ENCODE measurements around the gene CROCC2.

CROCC2 gene

DNA sequence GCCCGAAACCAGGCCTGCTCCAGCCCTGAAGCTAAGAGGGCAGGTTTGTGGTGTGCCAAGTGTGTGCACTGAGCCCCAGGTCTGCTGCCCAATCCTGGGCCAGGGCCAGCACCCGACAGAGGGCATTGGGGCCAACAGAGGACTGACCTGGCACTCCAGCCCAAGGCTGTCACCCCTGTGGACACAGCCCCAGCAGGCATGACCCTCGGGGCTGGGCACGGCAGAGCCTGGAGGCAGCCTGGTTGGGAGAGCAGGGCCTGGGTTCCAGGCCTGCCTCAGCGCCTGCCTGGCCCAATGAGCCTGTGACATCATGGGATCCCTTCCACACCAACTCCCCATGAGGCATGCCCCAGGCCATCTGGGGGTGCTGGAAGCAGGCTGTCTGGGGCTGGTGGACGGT, 81.5 kb downstream of the CROCC2 start:
- no peak for DNase-seq (ENCODE audit: low read depth in 2 of 2)

DNA sequence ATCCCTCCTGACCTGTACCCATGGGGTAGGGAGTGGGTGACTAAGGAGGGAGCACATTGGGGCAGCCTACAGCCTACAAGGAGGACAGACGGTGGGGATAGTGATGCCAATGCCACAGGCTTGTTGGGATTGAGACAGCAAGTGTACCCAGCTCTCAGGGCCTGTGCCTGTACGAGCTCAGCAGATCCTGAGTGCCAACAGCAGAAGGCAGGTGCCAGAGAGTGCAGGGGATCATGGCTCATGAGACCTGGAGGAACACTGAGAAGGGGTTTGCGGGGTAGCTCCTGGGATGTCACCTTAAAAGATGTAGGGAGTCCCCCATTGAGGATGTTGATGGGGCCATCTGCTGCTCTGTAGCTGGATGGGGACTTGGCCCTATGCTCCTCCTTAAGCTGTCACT, 82.0 kb downstream of the CROCC2 start:
- DNase-seq (ENCODE audit: low read depth in 2 of 2): no peak

DNA sequence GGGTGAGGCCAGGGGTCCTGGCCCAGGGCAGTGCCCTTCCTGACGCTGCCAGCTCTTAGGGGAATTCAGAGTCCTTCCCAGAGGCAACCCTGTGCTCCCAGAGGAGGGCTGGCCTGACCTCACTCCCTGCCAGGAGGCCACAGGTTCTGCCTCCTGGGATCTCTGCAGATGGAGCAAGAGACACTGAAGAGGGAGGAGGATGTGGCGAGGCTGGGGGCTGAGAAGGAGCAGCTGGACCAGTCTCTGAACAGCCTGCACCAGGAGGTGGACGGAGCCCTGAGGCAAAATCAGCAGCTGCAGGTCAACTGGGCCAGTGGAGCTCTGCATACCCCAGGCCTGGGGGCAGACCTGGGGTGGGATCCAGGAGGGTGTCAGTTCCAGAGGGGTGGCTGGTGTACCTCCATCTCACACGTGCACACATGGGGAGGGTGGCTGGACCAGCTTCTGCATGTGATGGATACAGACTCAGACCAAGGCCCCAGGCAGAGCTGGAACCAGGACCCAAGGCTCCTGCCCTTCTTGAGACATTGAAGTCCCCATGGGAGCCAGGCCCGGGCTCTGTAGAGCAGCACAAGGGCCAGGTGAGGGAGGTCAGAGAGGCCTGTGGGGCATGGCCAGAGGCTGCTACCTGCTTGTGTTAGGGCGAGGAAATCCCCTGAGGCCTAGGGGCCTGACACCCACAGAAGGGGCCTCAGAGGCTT, 82.6 kb downstream of the CROCC2 start:
- DNase-seq (ENCODE audit: low read depth in 2 of 2): no peak

DNA sequence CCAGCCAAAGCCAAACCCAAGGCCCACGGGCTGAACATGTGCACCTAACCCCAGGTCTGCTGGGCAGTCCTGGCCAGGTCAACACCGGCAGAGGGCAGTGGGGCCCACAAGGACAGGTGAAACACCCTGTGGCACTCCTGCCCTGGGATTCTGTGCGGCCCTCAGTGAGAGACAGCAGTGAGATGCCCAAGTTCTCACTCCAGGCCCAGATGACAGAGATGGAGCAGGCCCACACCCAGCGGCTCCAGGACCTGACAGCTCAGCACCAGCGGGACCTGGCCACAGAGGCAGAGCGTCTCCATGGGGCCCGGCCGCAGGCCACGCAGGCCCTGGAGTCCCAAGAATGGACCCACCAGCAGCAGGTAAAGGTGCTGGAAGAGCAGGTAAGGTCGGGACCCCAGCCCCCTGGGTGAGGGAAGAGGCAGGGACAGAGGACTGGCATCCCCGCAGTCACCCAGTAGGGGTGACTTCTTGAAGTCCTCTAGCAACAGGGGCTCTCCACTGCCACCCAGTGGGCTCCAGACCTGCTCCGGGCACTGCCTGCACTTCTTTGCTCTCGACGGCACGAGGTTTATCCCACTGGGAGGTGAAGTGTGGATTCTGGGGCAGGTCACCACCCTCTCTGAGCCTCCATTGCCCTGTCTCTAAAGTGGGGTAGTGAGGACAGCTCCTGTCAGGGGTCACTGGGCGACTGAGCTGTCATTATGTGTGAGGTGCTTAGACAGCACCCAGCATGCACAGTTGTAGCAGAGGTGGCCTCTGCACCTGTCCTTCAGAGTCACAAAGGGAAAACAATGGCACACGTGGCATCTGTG, 83.5 kb downstream of the CROCC2 start:
- DNase-seq (ENCODE audit: low read depth in 2 of 2): no peak

DNA sequence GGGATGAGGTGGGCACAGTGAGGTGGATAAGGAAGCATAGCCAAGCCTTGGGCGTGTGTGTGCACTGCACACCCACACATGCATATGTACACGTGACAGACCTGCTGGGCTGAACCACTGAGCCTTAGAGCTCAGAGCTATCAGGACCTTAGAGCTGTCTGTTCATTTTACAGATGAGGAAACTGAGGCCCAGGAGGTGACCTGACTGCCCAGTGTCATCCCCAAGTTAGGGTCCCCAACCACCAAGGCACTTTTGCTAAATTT, 84.1 kb downstream of the CROCC2 start:
- no peak for DNase-seq (ENCODE audit: low read depth in 2 of 2)

DNA sequence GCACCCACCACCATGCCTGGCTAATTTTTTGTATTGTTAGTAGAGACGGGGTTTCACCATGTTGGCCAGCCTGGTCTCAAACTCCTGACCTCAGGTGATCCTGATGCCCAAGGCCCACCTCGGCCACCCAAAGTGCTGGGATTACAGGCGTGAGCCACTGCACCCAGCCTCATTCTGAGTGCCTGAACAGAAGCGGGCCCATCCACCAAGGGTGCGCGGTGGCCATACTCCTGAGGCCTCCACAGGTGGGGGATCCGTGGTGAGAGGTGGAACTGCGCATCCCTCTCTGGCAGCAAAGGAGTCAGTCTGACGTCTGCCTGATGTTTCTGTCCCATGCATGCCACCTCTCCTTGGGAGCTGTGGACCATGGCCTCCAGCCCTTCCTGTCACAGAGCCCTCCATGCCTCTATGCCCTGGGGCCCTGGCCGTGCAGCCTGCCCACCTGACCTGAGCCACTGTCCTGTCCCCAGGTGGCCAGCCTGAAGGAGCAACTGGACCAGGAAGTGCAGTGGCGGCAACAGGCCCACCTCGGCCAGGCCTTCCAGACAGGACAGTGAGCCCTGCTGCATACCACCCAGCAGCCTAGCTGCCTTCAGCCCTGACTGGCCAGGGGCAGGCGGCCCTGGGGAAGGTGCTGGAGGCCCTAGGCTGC, 84.7 kb downstream of the CROCC2 start:
- no peak for DNase-seq (ENCODE audit: low read depth in 2 of 2)

DNA sequence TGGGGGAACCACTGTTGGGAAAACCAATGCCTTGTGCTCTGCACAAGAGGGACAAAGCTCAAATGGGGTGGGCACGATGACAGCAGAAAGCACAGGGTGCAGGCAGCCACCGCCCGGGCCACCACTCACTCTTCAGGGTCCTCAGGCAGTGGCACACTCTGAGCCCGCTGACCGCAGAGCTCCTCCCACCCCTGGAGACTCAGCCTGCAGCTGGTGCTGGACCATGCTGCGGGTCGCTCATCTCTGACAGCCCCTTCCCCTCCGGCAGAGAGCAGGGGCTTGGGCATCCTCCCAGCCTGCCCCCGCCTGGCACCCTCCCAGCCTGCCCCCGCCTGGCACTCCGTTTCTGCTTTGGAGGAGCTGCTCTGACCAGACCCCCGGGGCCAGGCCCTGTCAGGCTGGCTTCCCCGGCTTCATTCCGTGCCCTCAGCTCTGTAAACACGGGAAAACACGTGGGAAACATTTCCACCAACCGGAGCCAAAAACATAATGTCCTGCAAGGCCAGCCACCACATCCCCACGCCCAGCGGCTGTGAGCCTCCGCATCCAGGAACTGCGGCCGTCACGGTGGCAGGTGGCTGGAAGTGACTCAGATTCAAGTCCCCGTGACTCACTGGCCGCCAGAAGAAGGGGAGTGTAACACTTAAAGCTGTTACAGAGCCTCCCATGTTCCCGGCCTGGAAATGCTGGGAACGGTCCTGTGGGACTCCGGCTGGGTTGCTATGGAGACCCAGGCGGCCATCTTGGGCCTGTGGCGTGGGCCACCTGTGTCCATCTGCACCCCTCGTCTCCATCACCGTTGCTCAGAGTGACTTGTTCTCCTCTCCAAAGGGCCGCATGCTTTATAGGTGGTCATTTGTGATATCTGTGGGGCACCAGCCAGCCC, 85.5 kb downstream of the CROCC2 start:
- no peak for DNase-seq (ENCODE audit: low read depth in 2 of 2)

DNA sequence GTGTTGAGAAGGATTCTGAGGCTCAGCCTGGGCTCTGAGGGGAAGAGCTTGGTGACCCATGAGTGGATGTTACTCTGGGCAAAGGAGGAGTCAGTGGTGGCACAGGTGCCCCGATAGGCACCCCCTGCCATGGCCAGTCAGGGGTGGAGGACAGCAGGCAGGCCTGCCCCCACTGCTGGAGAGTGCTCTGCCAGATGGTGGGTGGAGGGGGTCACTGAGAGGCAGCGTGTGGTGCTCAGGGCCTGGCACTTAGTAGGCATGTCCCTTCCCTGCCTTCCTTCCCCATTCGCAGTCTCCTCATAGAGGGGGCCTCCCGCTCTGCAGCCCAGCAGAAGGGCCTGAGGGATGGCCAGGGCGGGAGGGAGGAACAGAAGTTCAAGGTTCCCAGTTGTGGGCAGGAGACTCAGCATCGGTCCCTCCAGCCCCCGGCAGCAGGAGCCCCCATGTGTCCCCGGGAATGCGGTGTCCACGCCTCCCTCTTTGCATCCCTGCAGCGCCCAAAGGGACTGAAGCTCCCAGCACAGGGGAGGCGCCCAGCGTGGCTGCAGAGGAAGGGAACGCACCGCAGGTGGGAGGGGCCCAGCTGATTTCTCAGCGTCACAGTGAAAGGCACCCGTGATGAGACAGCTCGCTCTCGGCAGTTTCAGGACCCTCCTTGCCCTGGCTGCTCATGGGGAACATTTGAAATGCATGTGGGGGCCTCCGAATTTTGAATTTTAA, 86.6 kb downstream of the CROCC2 start:
- no peak for DNase-seq (ENCODE audit: low read depth in 2 of 2)

DNA sequence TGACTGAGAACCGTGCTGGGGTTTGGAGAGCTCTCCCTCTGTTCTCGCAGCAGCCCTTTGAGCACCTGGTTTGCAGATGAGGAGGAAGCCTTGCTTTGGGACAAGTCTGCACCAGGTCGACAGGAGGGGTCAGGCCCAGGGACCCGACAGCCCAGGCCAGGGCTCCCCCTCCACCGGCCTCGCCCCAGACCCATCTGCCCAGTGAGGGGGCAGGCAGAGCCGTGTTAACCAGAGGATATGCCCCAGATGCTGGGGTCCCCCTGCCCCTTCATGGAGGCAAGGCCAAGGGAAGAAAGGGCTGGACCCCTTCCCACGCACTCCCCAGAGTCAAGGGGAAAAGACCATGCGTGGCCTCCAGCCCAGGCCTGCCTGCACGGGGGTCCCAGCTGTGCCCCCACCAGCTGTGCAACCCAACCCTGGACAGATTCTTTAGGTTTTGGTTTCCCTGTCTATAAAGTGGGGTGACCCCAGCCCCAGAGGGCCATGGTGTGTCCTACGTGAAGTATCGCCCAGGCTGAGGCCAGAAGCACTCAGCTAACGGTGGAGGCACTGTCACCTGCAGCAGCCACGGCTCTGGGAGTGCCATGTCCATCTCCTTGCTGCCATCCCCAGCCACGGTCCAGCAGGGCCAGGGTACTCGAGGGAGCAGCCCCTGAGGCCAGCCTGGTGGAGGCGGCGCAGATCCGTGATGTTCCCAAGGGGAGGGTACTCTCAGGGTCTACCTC, 87.5 kb downstream of the CROCC2 start:
- DNase-seq (ENCODE audit: low read depth in 2 of 2): no peak

DNA sequence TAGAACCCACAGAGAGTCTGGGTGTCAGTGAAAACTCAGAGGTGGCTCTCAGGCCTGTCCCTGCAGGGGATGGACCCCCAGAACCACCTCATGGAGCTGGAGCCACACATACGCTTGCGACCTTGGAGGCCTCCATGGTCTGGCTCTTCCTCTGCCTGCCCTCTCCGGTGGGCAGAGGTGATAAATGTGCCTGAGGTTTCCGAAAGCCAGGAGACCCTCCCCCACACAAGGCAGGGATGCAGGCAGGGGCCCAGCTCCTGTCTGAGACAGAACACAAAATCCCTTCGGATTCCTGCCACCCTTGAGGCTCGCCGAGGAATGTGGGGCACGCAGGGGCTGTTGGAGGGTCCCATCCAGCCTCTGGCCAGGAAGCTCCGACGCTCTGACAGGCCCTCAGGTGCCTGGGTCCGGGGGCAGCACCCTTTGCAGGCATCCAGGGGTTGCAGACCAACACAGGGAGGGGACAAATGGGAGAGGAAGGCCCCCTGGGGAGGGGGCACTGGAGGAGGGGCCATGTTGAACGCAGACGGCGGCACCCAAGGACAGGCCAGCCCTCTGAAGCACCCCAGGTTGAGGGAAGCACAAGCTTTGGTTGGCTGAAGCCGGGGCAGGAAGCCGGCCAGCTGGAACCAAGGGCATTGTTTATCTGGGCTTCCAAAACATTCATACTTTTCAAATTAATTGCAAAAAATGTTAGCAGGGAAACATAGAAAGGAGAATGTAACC, 88.2 kb downstream of the CROCC2 start:
- no peak for DNase-seq (ENCODE audit: low read depth in 2 of 2)

DNA sequence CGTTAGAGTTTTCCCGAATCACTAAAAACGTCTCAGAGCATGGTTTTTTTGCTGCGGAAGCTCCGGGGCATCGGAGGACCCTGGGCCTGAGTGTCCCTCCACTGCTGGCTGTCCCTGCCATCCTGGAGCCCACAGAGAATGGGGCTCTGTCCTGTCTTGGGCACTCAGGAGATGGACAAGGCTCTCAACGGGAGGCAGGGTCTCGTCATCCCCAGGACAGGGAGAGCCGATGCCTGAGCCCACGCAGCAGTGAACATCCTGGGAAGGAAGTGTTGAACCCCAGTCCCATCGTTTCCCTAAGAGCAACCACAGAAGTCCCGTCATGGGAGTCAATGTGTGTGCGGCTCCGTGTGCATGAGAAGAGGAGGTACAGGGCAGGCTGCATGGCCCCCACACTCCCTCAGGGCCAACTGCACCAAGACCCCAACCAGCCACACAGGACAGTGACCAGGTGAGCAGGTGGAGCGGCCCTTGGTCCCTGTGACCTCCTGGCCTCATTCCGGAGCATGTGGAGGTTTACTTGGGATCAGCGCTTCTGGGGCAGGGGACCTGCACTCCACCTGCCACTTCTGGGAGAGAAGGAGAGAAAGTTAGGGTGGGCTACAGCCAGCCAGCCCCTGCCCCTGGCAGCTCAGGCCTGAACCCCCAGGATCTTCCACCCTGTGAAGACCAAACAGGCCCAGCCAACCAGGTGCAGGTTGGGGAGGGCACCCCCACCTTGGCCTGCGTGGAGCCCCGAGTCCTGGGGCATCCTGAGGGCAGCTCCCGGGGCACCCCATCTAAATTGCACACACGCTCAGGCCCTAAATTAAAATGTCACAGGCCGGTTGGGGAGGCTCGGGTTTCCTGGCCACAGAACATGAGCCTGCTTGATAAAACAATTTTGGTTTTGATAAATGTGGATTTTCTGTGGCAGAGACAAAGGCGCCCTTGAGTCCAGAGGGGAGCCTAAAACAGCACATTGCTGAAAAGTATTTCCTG, 89.2 kb downstream of the CROCC2 start:
- DNase-seq (ENCODE audit: low read depth in 2 of 2): no peak

DNA sequence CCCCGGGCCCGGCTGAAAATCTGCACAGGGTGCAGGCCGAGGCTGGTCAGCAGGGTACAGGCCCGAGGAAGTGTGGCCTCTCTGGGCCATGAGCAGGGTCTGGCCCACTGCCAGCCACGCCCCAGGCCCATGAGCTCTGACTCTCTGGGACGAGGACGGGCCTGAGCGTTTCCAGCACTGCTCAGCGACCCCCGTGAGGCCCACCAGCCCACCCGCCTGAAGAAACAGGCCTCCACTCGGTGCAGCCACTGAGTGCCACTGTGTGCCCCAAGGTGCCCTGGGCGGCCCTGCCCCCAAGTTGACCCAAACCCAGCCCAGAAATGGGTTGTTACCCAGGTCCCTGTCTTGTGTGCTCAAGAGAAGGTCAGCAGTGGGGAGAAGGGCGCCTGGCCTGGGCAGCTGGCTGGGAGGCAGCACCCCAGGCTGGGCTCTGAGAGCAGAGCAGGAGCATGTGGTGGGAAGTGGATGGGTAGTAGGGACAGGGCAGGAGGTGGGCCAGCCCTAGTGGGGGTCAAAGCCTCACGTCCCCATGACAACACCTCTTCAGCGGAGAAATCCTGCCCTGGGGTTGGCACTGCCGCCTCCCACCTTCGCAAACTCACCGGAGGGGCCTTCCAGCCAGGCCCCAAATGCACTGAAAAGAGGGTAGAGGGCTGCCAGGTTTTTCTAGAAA, 90.2 kb downstream of the CROCC2 start:
- DNase-seq (ENCODE audit: low read depth in 2 of 2): no peak

DNA sequence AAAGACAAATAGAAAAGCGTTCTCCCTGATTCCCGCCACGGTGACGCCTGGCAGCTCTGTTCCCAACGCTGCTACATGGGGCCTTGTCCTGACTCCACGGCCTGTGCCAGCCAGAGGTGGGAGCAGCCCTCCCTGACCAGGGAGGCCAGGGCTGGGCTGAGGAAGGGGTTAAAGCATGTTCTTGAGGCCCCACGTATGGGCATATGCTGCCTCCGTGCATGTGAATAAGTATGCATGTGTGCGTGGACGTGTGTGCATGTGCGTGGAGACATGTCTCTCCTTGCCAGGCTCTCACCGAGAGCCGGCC, 90.7 kb downstream of the CROCC2 start:
- DNase-seq (ENCODE audit: low read depth in 2 of 2): no peak

DNA sequence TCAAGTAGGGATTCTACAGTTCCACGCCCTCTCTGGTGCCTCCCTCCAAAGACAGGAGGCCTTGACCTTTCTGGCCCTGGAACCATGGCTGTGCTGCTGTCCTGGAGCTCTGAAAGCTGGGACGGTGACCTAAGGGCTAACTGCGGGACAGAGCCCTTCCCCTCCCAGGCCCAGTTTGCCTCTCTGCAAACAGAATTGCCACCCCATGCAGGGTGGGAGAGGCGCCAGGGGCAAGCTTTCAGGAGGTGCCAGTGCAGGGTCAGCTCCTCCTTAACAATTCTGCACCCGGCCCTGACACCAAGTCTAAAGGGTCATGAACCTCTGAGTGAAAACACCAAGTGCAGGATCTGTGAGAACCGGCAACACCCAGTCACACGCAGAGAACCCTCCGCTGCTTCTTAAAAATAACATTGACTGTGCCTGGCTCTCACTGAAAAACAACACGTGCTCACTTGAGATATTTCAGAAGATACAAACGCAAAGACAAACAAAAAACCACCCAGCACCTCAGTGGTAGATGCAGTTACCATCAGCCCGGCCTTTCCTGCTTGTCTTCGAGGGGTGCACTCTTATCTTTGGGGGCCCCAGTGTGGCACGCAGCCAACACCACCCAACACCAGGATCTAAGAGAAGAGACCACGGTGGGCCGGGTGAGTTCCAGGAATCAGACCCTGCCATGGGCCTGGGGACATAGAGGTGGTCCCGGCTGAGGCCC, 91.2 kb downstream of the CROCC2 start:
- no peak for DNase-seq (ENCODE audit: low read depth in 2 of 2)

DNA sequence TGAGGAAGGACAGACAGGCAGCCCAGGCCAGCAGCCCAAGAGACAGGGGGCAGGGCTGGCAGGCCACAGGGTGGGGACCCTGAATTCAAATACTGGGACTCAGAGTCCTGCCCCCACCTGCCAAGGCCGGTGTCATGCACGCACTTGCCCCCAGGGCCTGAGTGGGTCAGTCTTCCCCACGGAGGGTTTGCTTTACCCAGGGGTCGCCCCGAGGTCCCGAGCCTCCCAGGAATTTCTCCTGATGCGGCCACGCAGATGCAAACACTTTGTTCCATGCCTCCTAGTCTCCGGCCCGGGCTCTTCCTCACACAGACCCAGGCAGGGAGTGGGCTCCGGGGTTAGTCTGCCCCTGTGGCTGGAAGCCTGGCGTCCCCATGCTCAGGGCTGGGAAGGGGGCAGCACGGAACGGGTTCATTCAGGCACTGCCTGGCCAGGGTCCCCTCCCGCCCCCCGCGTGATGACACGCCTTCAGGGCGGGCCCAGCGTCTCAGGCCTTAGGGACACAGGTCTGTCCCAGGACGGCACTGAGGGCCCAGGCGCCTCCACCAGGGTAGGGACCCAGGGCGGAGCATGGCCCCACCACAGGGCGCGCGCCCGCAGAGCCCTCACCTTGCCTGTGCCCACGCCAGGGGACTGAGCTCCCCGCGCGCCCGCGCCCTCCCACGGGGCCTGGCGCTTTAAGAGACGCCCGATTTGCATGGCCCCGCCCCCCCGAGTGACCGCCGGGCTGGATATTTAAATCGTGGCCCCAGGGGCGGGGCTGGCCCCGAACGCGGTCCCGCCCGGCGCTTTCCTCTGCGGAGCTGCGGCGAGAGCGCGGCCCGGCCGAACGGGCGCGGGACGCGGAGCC, 91.9 kb downstream of the CROCC2 start, which contains the start of gene SNED1:
Gene SNED1, plus strand, starts transcription at position 763 of the 850 bp plus-strand sequence. CDS start 220 bp downstream, outside the sequence.
- no peak for DNase-seq (ENCODE audit: low read depth in 2 of 2)

DNA sequence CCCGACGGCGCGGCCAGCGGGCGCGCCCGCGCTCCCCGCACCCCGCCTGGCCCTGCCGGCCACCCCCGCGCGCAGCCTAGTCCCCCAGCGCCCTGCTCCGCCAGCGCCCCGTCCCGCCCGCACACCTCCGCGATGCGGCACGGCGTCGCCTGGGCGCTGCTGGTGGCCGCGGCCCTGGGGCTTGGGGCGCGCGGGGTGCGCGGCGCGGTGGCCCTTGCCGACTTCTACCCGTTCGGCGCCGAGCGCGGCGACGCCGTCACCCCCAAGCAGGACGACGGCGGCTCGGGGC, 92.5 kb downstream of the CROCC2 start:
- no peak for DNase-seq (ENCODE audit: low read depth in 2 of 2)

All from stimulated activated CD4-positive, alpha-beta T cell treated with anti-CD3 and anti-CD28 coated beads, Interleukin-1b, Interleukin-23, amount 100 ng/mL, for 1 hour (primary cell).